ENCODE results near the gene FBXW11.

The FBXW11 gene

DNA sequence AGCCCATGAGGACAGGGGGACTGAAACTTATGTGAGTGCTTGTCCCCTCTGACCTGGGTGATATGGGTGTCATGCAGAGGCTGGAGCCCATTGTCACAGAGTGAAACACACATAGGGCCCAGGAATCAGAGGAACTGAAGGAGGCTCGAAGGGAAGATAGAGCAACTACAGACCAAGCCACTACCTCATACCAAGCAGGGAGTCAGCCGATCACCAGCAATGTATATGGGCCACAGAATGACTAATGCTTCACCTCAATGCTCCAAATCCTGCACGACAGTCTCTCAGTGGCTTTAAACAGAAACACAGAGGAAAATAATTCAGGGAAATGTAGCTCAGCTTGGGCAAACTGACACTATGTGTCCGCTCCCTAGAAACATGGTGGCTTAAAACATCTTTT is 8.9 kb upstream of the FBXW11 start:
- DNase-seq = no peak

DNA sequence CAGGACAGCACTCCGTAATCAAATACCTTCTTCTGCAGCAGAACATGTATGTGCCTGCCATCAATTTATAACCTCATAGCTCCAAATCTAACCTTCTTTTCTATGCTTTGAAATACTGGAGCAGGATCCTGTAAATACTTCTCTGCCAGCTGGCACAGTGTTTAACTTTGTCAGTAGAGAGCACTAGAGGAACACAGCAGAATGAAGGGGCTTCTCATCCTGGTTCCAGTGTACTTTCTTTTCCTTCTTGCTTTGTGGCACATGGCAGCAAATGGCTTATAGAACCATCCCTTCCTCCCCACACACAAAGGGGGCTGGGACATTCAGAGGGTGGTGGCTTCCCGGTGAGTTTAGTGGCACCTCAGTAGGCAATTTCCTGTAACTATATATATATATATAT is 3.8 kb upstream of the FBXW11 start:
- DNase-seq = no peak

DNA sequence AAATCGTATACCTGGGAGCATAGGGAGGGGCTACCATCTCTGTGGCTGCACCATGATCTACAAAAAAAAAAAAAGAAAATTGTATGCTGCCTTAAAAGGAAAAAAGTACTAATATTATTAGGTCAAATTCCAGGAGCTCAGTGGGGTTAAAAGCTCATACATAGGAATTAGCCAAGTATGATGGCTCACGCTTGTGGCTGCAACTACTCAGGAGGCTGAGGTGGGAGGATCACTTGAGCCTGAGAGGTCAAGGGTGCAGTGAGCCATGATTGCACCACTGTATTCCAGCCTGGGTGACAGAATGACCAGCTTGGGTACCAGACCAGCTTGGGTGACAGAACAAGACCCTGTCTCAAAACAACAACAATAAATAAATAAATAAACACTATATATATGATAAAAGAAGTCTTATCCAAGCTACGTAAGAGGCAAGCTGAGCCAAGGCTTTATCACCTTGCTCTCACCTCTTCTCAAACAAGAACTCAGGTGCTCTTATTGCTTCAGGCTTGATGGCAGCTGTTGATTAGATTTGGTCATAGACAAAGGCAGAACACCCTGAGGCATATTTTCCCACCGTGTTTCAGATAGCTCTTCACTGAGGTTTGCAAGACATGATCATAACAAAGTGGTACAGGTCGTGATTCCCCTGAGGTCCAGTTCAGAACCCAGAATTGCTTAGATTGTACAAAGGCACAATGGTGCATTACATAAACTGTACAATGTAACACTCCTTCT is 3.3 kb upstream of the FBXW11 start:
- DNase-seq = no peak

DNA sequence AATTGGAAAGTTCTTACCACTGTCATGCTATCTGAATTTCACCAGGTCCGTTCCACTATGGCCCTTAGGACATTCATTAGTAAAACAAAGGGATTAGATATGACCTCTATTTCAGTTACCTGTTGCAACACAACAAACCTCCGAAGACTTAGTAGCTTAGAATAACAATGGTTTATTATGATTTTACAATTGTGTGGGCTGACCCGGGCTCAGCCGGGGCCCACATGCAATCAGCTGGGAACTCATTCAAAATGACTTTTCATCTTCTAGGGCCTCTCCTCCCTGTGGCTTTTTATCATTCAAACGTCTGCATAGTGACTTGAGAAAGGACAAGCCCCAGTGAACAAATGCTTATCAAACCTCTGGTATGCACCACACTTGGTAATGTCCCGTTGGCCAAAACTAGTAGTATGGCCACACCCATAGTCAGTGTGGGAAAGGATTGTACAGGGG is 2.3 kb upstream of the FBXW11 start:
- DNase-seq = no peak

DNA sequence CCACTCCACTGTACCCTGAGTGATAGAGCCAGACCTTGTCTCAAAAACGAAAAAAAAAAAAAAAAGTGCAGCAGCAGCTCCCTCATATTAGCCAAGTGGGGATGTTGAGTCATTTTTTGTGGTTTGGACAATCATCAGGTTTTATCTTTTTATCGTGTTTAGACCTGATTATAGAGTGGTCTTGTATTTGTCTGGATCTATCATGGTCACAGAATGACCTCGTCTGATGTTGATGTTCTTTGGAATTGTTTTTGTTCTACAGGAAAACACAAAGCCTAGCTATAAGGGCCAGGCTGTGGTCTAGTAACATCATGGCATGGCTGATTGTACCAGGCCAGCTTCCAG is 1.6 kb upstream of the FBXW11 start:
- DNase-seq = no peak

DNA sequence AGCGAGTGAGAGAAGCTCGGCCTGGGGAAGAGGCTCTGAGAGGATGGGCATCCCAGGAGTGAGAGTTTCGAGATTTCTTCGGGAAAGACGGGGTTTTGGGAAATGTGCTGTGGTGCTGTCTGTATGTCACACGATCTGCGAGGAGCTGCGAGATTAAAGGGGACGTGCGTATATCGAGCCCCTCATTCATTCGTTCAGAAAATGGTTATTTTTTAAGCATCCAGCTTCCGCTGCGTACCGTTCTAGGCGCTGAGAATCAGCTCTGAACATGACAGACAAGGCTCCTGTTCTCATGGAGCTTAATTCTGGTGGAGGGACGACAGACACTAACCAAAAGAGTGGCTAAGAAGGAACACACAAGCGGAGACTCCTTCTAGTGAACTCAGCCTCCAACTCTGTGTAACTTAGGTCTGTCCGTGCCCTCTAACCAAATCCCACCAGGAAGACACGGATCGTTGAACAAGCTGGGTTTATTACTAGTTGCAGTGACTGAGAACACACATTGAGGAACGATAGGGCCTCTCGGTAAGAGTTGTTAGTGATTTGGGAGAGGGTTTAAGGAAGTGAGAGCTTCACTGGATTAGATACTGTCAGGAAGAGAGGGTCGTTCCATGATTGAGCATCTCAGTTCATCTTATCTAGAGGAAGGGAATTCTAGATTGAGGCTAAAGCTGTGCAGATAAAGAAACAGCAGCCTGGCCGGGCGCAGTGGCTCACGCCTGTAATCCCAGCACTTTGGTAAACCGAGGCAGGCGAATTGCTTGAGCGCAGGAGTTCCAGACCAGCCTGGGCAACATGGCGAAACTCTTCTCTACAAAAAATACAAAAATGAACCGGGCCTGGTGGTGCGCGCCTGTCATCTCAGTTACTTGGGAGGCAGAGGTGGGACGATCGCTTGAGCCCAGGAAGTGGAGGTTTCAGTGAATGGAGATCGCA is 1.0 kb upstream of the FBXW11 start:
- DNase-seq = no peak

DNA sequence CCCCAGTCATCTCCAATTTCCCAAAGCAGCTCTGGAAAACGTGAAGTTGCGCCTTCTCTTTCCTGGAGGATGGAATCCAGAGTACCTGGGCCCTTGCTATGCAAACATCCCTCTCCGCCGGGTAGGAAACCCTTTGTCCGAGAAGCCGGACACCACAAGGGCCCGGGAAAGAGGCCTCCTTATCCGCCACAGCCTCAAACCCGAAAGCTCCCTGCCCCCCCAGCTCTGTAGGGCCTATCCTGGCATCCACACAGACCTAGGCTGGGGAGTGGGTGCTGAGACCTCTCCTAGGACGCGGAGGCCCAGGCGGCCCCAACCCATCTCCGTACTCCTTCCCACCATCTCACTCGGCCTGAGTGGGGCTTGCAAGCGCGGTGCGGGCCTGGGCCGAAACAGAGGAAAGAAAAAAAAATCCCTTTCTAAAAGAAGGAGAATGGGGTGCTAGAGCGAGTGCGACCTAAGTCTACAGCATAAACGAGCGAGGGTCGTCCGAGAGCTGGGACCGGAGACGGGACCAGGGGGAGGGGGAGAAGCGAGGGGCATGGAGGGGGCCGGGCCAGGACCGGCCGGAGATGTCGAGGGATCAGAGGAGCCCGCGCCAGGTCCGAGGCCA is 624 bp downstream of the FBXW11 start:
- peak; percentile 2 to 21 for DNase-seq

DNA sequence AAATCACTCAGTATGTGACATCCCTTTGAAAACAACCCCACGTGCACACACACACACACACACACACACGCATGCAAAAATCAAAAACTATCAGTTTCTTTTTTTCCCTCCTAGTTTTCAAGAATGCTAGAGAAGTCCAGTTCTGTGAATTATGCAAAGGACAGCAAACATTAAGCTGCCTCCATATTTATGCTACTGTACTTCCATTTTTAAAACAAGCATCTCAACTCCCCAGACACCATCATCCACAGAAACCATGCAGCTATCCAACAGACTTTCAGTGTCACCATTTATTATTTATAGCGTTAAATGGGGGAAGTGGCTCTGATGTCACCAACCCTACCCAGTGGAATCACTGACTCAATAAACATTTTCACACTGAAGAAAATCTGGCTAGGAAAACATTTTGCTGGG is 1.6 kb downstream of the FBXW11 start:
- DNase-seq = peak in 1 of 2 donors; percentile 36

DNA sequence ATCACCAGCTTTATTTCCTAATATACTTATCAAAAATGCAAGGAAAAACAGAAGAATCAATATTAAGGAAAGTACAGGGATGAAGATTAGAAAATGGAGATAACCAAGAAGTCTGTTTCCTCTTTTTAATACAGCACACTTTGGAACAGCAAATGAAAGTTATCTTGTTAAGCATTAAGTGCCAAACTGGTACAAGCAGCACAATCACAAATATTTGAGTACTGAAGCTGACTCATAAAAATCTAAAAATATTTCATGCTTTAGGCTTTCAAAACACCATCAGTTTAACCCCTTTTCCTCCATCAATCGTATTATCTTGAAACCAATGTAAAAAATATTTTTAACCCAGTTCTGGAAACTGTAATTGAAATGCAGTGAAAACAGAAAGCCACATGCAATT is 2.7 kb downstream of the FBXW11 start:
- DNase-seq = no peak

DNA sequence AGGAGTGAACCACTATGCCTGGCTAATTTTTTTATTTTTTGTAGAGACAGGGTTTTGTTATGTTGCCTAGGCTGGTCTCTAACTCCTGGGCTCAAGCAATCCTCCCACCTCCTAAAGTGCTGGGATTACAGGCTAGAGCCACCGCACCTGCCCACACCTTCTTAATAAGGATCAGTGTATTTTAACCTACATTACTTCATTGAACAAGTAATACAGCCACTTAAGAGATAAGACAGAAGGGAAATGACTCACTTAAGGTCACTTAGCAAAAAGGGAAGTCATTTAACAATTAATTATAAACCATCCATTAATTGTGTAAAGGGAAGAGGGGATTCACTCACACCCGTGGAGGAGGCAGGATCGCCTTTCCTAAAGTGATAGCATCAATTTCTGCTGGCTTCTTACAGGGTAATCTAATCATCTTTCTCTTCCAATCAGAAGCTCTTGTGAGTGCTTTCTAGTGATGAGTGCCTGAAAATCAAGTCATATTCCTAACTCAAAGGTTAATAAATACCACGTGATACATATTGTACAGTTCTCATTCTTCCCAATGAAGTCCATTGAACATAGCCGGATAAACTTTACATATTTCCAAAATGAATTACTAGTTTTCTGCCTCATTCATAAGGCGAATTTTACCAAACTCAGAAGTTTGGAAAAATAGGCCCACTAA is 3.5 kb downstream of the FBXW11 start:
- DNase-seq = no peak

DNA sequence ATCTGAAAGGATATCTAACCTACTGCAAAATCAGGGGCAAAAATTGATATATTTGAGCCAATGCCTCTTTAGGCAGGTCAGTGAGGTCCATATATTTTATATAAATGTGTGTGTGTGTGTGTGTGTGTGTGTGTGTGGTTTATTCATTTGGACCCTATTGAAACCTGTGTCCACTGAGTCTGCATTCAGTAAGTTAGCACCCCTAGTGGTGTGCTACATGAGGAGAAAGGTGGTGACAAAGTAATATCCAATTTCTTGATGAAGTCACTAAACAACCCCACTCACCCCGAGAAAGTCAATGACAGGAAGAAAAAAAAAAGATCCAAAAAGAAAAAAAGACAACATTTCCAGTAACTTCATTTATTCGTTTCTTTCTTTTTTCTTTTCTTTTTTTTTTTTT is 4.1 kb downstream of the FBXW11 start:
- DNase-seq = peak in 1 of 2 donors; percentile 32

DNA sequence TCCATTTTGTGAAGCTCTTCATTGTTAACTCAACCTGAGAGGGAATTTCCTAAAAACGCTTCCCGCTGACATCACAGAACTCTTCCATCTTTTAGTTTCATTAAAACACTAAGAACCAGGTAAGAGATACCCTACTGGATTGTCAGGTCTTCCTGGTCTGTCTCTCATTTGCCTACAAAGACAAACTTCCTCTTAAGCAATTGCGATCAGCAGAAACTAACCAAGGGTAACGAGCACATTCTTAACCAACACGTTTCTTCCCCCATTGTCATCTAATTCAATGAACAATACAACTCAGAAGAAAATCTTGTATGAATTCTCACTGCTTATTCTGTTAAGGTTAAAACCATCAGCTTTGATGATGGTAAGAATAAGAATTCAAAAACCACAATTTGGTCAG is 6.6 kb downstream of the FBXW11 start:
- DNase-seq = no peak

DNA sequence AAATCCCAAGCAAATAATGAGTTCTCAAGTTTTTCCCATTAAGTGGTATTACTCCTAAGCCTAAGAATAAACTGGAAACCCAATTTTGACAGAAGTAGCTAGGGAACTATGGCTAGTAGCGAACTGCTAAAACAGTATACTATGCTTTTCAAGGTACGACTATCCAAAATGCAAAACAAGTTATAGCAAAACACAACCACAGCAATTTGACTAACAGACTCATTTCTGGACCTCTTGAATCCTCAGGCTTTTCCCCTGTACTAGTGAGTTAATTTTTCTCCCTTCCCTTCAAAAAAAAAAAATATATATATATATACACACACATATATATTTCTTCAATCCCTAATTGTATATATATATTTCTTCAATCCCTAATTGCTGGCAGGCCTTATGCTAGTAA is 7.3 kb downstream of the FBXW11 start:
- DNase-seq = no peak

DNA sequence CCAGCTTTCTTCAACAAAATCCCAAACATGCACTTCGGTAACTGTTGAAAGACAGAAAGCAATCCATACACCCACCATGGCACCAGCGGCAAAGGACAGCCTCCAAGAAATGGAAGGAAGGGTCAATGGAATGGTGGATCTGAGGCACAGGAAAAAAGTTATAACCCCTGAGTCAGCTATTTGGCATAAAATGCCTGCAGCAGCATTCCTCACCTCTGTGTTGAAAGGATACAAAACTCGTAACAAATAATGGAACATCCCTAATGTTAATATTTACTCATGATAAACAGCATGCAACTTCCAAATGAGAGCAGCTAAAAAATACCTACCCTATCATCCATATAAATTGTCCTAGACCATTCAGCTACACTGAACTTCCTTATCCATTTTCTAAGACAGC is 9.4 kb downstream of the FBXW11 start:
- DNase-seq = no peak

DNA sequence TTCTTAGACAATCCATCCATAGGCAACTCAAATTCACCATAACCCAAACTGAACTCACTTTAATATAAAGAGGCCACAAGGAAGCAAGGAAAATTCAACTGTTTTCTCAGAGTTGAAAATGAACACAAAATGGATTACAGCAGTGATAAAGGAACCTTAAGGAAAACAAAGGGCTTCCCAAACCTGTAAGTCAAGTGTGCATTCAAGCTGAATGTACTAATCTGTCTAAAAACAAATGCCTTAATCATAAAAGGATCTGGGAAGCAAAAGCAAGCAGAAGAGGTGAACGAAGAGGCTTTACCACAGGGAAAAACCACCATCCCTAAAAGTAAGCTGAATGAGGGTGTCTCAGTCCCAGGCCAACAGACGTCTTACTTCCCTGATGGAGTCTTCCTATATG is 13.6 kb downstream of the FBXW11 start:
- DNase-seq = no peak

DNA sequence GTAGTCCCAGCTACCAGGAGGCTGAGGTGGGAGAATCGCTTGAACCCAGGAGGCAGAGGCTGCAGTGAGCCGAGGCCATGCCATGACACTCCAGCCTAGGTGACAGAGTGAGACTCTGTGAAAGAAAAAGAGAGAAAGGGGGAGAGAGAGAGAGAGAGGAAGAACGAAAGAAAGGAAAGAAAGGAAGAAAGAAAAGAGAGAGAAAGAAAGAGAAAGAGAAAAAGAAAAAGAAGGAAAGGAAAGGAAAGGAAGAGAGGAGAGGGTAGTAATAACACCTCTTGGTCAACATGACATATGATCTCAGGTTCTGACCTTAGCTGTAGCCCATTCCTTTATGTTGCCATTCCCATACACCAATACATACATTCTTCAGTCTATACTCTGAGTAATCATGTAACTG is 14.1 kb downstream of the FBXW11 start:
- DNase-seq = no peak

DNA sequence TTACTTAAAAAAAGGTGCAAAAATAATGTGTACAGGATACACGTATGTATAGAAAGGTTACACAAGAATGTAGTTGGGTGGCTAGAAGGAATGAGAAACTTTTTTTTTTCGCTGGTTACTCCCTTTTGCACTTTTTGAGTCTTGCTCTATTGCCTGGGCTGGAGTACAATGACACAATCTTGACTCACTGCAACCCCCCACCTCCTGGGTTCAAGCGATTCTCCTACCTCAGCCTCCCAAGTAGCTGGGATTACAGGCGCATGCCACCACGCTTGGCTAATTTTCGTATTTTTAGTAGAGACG is 15.8 kb downstream of the FBXW11 start:
- no peak for DNase-seq

DNA sequence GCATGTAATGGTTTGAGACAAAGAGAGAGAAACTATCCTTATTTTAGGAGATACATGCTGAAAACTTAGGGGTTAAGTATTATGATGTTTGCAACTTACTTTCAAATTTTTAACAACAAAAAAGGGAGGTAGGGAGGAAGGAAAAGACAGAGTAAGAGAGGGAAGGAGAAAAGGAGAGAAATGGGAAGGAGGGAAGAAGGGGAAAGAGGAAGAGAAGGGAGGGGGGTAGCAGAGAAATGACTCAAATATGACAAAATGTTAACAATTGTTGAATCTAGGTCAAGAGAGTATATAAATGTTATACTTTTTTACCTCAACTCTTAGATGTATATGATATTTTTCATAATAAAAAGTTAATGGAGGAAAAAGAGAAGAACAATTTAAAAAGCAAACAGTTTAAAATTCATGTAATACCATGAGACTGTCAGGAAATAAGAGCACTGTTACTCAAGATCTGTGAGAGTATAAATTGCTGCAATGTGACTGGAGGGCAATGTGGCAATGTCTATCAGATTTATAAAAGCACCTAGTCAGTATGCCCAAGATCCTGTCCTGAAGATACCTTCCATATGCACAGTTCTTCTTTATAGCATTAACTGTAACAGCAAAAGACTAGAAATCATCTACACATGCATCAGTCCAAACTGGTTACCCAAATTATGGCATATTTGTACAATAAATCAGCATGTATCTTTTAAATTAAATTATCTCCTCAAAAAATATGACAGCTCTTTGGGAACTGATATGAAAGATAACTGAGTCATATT is 16.3 kb downstream of the FBXW11 start:
- DNase-seq = no peak

DNA sequence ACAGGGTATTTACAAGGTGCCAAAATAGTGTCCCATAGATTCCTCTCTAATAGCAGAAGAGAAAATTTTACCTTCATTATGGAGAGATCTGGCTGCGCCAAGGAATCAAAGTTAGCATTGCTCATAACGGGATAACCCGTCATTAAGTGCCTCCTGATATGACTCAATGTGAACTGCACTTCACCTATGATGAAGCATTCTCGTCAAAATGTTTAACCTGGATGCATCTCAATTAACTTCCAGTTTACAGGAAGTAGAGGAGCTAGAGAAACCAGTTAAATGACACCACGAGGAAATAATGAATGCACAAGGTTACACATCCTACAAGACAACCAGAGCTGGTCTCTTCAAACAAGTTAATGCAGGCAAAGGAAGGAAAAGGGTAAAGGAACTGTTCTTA is 17.2 kb downstream of the FBXW11 start:
- DNase-seq = no peak

DNA sequence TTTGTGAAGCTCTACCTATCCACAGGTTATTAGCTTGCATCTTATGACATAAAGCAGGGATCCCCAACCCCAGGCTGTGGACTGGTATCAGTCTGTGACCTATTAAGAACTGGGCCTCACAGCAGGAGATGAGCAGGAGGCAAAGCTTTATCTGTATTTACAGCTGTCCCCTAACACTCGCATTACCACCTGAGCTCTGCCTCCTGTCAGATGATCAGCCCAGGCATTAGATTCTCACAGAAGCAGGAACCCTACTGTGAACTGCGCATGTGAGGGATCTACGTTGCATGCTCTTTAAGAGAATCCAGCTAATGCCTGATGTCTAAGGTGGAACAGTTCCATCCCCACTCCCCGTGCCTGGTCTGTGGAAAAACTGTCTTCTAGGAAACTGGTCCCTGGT is 19.7 kb downstream of the FBXW11 start:
- no peak for DNase-seq

DNA sequence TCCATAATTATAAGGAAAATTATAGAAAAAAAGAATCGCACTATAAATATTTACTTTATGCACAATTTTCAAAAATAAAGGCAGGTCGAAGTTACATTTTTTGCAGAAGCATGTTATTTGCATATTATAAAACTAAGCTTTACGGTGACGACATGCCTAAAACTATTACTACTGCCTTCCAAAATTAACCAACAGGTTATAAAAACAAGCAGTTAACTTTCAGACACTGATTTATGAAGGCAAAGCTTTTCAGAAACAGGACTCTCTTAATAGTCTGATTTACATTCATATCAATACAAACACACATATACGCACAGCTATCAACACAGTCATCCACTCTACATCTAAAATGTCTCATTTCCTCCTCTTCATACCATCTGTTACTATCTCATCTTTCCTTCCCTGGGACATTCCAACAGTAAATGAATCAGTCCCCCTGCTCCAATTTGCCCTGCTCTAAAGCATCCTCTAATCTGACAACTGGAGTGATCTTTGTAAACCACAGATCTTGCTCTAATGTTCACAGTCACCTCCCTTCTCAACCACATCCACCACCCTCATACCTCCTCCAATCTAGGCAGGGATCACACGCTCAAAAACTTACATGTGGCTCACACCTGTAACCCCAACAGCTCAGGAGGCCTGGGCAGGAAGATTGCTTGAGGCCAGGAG is 21.6 kb downstream of the FBXW11 start:
- peak; percentile 41 to 50 for DNase-seq

DNA sequence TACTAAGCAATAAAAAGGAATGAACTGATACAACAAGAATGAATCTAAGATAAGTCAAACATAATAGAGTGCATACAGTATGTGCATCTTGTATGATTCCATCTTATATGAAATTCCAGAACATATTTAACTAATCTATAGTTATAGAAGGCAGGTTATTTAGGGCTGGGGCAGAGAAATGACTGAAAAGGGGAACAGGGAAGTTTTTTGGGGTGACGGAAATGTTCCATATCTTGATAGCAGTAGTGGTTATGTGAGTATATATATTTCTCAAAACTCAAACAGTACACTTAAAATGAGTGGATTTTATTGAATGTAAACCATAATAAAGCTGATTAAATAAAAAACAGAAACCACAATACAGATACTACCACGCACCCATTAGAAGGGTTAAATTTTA is 24.6 kb downstream of the FBXW11 start:
- DNase-seq = no peak

All from CD4-positive, alpha-beta T cell treated with Interleukin-1 beta for 1 hour (primary cell).